NCI-H345 treated with DMSO at 0.1 percent for 48 hours (cell line): ENCODE results near the gene OR2AT4.
"Not testable (repeated sequence)": the region's sequence is repeated elsewhere in the genome, so short reads cannot be mapped to it uniquely, and the experiment has no call there.

Experiments used
- DNase-seq: peaks from one replicate; lab custom pipeline; 2025; ENCODE audit not compliant: unreplicated experiment; lab: John Stamatoyannopoulos, UW

The OR2AT4 gene

GRCh38 chr11:75096456-75097172 lies at the start of gene OR2AT4:
Gene OR2AT4, minus strand, starts transcription at chr11:75096876.
- no peak for DNase-seq

GRCh38 chr11:75145972-75146519 lies 49.4 kb upstream of the OR2AT4 start:
- DNase-seq: no peak

GRCh38 chr11:75145196-75145971 lies 48.7 kb upstream of the OR2AT4 start:
- no peak for DNase-seq

GRCh38 chr11:75144716-75145014 lies 48.0 kb upstream of the OR2AT4 start:
- DNase-seq: no peak

- DNase-seq: no peak
Measured at GRCh38 chr11:75143420-75143731, 46.7 kb upstream of the OR2AT4 start.

GRCh38 chr11:75142714-75143419 lies 46.2 kb upstream of the OR2AT4 start:
- DNase-seq: no peak

GRCh38 chr11:75141166-75141565 lies 44.5 kb upstream of the OR2AT4 start:
- DNase-seq: no peak

GRCh38 chr11:75140269-75141138 lies 43.8 kb upstream of the OR2AT4 start:
- DNase-seq: no peak

- no peak for DNase-seq
Measured at GRCh38 chr11:75135651-75136050, 39.0 kb upstream of the OR2AT4 start.

GRCh38 chr11:75135021-75135650 lies 38.5 kb upstream of the OR2AT4 start:
- DNase-seq: no peak

- DNase-seq: no peak
Measured at GRCh38 chr11:75133976-75134375, 37.3 kb upstream of the OR2AT4 start.

GRCh38 chr11:75132080-75132479 lies 35.4 kb upstream of the OR2AT4 start:
- no peak for DNase-seq

GRCh38 chr11:75126564-75126963 lies 29.9 kb upstream of the OR2AT4 start:
- no peak for DNase-seq

- no peak for DNase-seq
Measured at GRCh38 chr11:75118577-75118976, 21.9 kb upstream of the OR2AT4 start.

- DNase-seq: no peak
Measured at GRCh38 chr11:75114465-75114864, 17.8 kb upstream of the OR2AT4 start.

GRCh38 chr11:75113030-75113429 lies 16.4 kb upstream of the OR2AT4 start:
- DNase-seq: no peak

GRCh38 chr11:75112200-75112599 lies 15.5 kb upstream of the OR2AT4 start:
- DNase-seq: no peak

- no peak for DNase-seq
Measured at GRCh38 chr11:75107187-75107586, 10.5 kb upstream of the OR2AT4 start.

- DNase-seq: not testable (repeated sequence)
Measured at GRCh38 chr11:75105967-75106681, 9.4 kb upstream of the OR2AT4 start.

- no peak for DNase-seq
Measured at GRCh38 chr11:75105462-75105925, 8.8 kb upstream of the OR2AT4 start.
